HG03108 (cell line): ENCODE data around the gene CLCNKB.

Experiments used
- ATAC-seq: cut with Tn5 transposase; IDR thresholded peaks from one replicate; pipeline ENCODE4 v1.9.1; 2021; ENCODE audit warnings: moderate library complexity; ENCODE audit not compliant: unreplicated experiment

The CLCNKB gene

GRCh38 chr1:16091296-16091695 lies 47.7 kb downstream of the CLCNKB start:
- no peak for ATAC-seq

GRCh38 chr1:16092097-16092922 lies 48.7 kb downstream of the CLCNKB start:
- ATAC-seq: no peak

GRCh38 chr1:16092923-16093511 lies 49.4 kb downstream of the CLCNKB start:
- ATAC-seq: no peak

- no peak for ATAC-seq
Measured at GRCh38 chr1:16093611-16094010, 50.0 kb downstream of the CLCNKB start.

GRCh38 chr1:16094453-16095158 lies 51.0 kb downstream of the CLCNKB start:
- no peak for ATAC-seq

- no peak for ATAC-seq
Measured at GRCh38 chr1:16095447-16095846, 51.9 kb downstream of the CLCNKB start.

GRCh38 chr1:16099412-16099811 lies 55.8 kb downstream of the CLCNKB start:
- ATAC-seq: no peak

GRCh38 chr1:16101623-16102022 lies 58.0 kb downstream of the CLCNKB start:
- no peak for ATAC-seq
